HepG2 (cell line): Measurements from ENCODE around the gene ATP11A. TPM values are rescaled to one million over a fixed set of nuclear protein-coding genes. Genes with fewer than 3 reads are reported as not detected.

Source experiments
- ARHGAP35 ChIP-seq: sonication (generic); formaldehyde crosslinking; IDR thresholded peaks from 2 replicates; pipeline ENCODE4 v1.9.0; 2022; ENCODE audit warnings: mild to moderate bottlenecking, inconsistent platforms, moderate library complexity, missing genetic modification reagents, borderline replicate concordance
- BRD4 ChIP-seq: sonication (generic); formaldehyde crosslinking; IDR thresholded peaks from 2 replicates; pipeline ENCODE4 v1.4.0; 2020; ENCODE audit warnings: missing genetic modification reagents
- GPN1 ChIP-seq: sonication (generic); formaldehyde crosslinking; IDR thresholded peaks from 2 replicates; pipeline ENCODE4 v1.5.1; 2020; ENCODE audit warnings: missing genetic modification reagents, borderline replicate concordance
- HDAC1 ChIP-seq: sonication (generic); formaldehyde crosslinking; IDR thresholded peaks from 2 replicates; pipeline ENCODE4 v1.5.1; 2020; ENCODE audit warnings: mild to moderate bottlenecking, missing genetic modification reagents
- HMGA1 ChIP-seq: sonication (generic); formaldehyde crosslinking; conservative IDR thresholded peaks from 2 replicates; pipeline ENCODE4 v1.4.0; 2020; ENCODE audit warnings: missing genetic modification reagents
- MED8 ChIP-seq: sonication (generic); formaldehyde crosslinking; IDR thresholded peaks from 2 replicates; pipeline ENCODE4 v1.8.1; 2023; ENCODE audit warnings: mild to moderate bottlenecking, missing genetic modification reagents; ENCODE audit not compliant: insufficient replicate concordance
- POLR2G ChIP-seq: fragments of 200-400 bp; formaldehyde crosslinking; IDR thresholded peaks from 2 replicates; pipeline ENCODE4 v1.6.1; 2018; ENCODE audit warnings: mild to moderate bottlenecking, low read depth, low read length, moderate library complexity
- PRDM15 ChIP-seq: sonication (generic); formaldehyde crosslinking; IDR thresholded peaks from 2 replicates; pipeline ENCODE4 v1.4.0; 2020; ENCODE audit warnings: missing genetic modification reagents
- REXO4 ChIP-seq: sonication (generic); formaldehyde crosslinking; IDR thresholded peaks from 2 replicates; pipeline ENCODE4 v1.8.0; 2022; ENCODE audit warnings: missing genetic modification reagents, mild to moderate bottlenecking, borderline replicate concordance
- SETDB1 ChIP-seq: sonication (generic); formaldehyde crosslinking; IDR thresholded peaks from 2 replicates; pipeline ENCODE4 v1.5.1; 2020; ENCODE audit warnings: missing genetic modification reagents, mild to moderate bottlenecking, borderline replicate concordance
- STAG1 ChIP-seq: sonication (generic); formaldehyde crosslinking; IDR thresholded peaks from 2 replicates; pipeline ENCODE4 v1.4.0; 2020; ENCODE audit warnings: missing genetic modification reagents
- ZBTB37 ChIP-seq: sonication (generic); formaldehyde crosslinking; IDR thresholded peaks from 2 replicates; pipeline ENCODE4 v1.4.0; 2020; ENCODE audit warnings: mild to moderate bottlenecking, missing genetic modification reagents
- ZBTB44 ChIP-seq: sonication (generic); formaldehyde crosslinking; IDR thresholded peaks from 2 replicates; pipeline ENCODE4 v1.4.0; 2020; ENCODE audit warnings: missing genetic modification reagents
- ZFP36L2 ChIP-seq: sonication (generic); formaldehyde crosslinking; IDR thresholded peaks from 2 replicates; pipeline ENCODE4 v1.4.0; 2020; ENCODE audit warnings: missing genetic modification reagents
- ZNF12 ChIP-seq: sonication (generic); formaldehyde crosslinking; IDR thresholded peaks from 2 replicates; pipeline ENCODE4 v1.5.0; 2020; ENCODE audit warnings: missing genetic modification reagents
- ZNF207 ChIP-seq: fragments of 450-650 bp; IDR thresholded peaks from 2 replicates; pipeline ENCODE4 v1.6.1; 2016; ENCODE audit warnings: antibody characterized with exemption, borderline replicate concordance
- ZNF282 ChIP-seq: fragments of 450-650 bp; IDR thresholded peaks from 2 replicates; pipeline ENCODE4 v1.6.1; 2018; ENCODE audit not compliant: partially characterized antibody
- ZNF543 ChIP-seq: sonication (generic); formaldehyde crosslinking; IDR thresholded peaks from 2 replicates; pipeline ENCODE4 v1.4.0; 2020; ENCODE audit warnings: mild to moderate bottlenecking, missing genetic modification reagents
- ZNF687 ChIP-seq: sonication (generic); formaldehyde crosslinking; IDR thresholded peaks from 2 replicates; pipeline ENCODE4 v1.5.1; 2020; ENCODE audit warnings: mild to moderate bottlenecking, missing genetic modification reagents, moderate library complexity
- polyA plus RNA-seq, 8 experiments: library from polyadenylated mRNA; depleted of rRNA in 3 of 8; stranded (reverse) in 7 of 8; unstranded in 1 of 8; fragments of >200 nt; fragmentation: Illumina TruSeq in 4 of 8; extraction: Trizol in 4 of 8; gene quantifications; 2 replicates each; pipeline versions ENCODE4 v1.2.1 to v1.2.3, GENCODE V29; 2011 to 2016; ENCODE audit warnings: low read depth in 4 of 8, missing spikeins in 1 of 8, mixed read lengths in 1 of 8; ENCODE audit not compliant: insufficient read depth in 1 of 8
- total RNA-seq, 5 experiments: library from RNA; depleted of rRNA; stranded (reverse); fragments of >200 nt; fragmentation: Illumina TruSeq; extraction: Trizol; gene quantifications; 2 replicates each; pipeline ENCODE4 v1.2.3, GENCODE V29; 2016; ENCODE audit warnings: low read depth in 1 of 5

ATP11A gene
- total and polyA plus RNA-seq, 2 of the 13 experiments (the other 11 are each of a cell fraction or from before 2014, with no cell fraction given): 18.4 to 20.1 TPM

GRCh38 chr13:112756967-112757758 is 67.3 kb downstream of the ATP11A start (continued):
- no peak for TF ChIP-seq ZBTB44 (CRISPR knock-in tag)
- no peak for TF ChIP-seq BRD4 (CRISPR knock-in tag)
- no peak for TF ChIP-seq ZFP36L2 (CRISPR knock-in tag)
- TF ChIP-seq ZNF282: no peak
- no peak for TF ChIP-seq ZNF207
- no peak for TF ChIP-seq PRDM15 (CRISPR knock-in tag)
- TF ChIP-seq ZNF543 (CRISPR knock-in tag): peak; percentile 79
- TF ChIP-seq ARHGAP35: no peak
- TF ChIP-seq MED8: no peak
- no peak for TF ChIP-seq REXO4 (CRISPR knock-in tag)
- TF ChIP-seq ZBTB37 (CRISPR knock-in tag): no peak
- no peak for TF ChIP-seq SETDB1 (CRISPR knock-in tag)
- TF ChIP-seq ZNF12 (CRISPR knock-in tag): no peak
- no peak for TF ChIP-seq STAG1
- TF ChIP-seq HDAC1 (CRISPR knock-in tag): peak; percentile 85
- TF ChIP-seq HMGA1 (CRISPR knock-in tag): no peak
- no peak for TF ChIP-seq GPN1
- peak; percentile 23 for TF ChIP-seq ZNF687
- TF ChIP-seq POLR2G: peak; percentile 38; the same call in 1 of the 2 replicates
